ENCODE data around the gene RARS2. TPM values are rescaled to one million over a fixed set of nuclear protein-coding genes. Genes with fewer than 3 reads are reported as not detected.

Gene RARS2
- total and polyA plus RNA-seq, 2 experiments from 2014 or later, result 31.8 to 38.5 TPM

DNA sequence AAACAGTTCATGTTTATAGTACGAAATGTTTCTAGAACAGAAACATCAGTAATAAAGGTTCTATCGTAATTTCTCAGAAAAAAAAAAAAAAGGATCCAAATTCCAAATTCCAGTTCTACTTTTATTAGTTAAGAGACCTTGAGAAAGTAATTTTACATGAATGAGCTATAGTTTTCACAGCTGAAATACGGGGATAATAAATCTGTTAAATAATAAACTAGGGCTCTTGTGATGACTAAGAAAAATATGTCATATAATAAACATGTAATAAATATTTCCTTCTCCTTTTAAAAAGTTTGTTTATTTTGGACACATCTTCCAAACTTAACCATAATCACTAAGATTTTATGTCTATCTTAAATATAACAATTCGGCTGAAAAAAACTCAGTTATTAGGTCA is 17.8 kb downstream of the RARS2 start:
- peaks cover 2% of the 10 kb centered on the region for H3K27me3 Mint-ChIP-seq (ENCODE audit: insufficient read depth, low read depth, poor library complexity)
- H2AFZ ChIP-seq, result no peak overlapping the region
- ATAC-seq (no peak), DNase-seq (ENCODE audit: low spot score) (no peak)
- no peak overlapping the region for H3K27ac Mint-ChIP-seq
- H3K9me3 Mint-ChIP-seq, result no peaks in the 10 kb centered on the region
- no peak overlapping the region for H3K4me3 Mint-ChIP-seq
- no peaks in the 10 kb centered on the region for H3K9me2 ChIP-seq (ENCODE audit: insufficient read depth)
- H4K20me1 ChIP-seq (replicated peaks; ENCODE audit: insufficient read depth), result peaks cover 5% of the 10 kb centered on the region; the same call in 1 of the 2 replicates
- no peaks in the 10 kb centered on the region for H3F3A ChIP-seq (replicated peaks; ENCODE audit: low read depth)
- TF ChIP-seq, protein P1, sequence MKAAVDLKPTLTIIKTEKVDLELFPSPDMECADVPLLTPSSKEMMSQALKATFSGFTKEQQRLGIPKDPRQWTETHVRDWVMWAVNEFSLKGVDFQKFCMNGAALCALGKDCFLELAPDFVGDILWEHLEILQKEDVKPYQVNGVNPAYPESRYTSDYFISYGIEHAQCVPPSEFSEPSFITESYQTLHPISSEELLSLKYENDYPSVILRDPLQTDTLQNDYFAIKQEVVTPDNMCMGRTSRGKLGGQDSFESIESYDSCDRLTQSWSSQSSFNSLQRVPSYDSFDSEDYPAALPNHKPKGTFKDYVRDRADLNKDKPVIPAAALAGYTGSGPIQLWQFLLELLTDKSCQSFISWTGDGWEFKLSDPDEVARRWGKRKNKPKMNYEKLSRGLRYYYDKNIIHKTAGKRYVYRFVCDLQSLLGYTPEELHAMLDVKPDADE (IDR thresholded peaks at IDR 0.05), result no peak
- TF ChIP-seq, protein P2, sequence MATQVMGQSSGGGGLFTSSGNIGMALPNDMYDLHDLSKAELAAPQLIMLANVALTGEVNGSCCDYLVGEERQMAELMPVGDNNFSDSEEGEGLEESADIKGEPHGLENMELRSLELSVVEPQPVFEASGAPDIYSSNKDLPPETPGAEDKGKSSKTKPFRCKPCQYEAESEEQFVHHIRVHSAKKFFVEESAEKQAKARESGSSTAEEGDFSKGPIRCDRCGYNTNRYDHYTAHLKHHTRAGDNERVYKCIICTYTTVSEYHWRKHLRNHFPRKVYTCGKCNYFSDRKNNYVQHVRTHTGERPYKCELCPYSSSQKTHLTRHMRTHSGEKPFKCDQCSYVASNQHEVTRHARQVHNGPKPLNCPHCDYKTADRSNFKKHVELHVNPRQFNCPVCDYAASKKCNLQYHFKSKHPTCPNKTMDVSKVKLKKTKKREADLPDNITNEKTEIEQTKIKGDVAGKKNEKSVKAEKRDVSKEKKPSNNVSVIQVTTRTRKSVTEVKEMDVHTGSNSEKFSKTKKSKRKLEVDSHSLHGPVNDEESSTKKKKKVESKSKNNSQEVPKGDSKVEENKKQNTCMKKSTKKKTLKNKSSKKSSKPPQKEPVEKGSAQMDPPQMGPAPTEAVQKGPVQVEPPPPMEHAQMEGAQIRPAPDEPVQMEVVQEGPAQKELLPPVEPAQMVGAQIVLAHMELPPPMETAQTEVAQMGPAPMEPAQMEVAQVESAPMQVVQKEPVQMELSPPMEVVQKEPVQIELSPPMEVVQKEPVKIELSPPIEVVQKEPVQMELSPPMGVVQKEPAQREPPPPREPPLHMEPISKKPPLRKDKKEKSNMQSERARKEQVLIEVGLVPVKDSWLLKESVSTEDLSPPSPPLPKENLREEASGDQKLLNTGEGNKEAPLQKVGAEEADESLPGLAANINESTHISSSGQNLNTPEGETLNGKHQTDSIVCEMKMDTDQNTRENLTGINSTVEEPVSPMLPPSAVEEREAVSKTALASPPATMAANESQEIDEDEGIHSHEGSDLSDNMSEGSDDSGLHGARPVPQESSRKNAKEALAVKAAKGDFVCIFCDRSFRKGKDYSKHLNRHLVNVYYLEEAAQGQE (IDR thresholded peaks at IDR 0.05; ENCODE audit: unreplicated experiment), result no peak
- TF ChIP-seq EZH2 (IDR thresholded peaks at IDR 0.05; ENCODE audit: low read depth, unreplicated experiment) (no peak), ZNF331 (CRISPR knock-in tag; IDR thresholded peaks at IDR 0.05; ENCODE audit: low read depth) (no peak), NANOG (IDR thresholded peaks at IDR 0.05; ENCODE audit: borderline replicate concordance) (no peak), CREB1 (CRISPR knock-in tag; IDR thresholded peaks at IDR 0.05; ENCODE audit: low read depth) (no peak), JUNB (IDR thresholded peaks at IDR 0.05; ENCODE audit: unreplicated experiment) (no peak), POLR2AphosphoS5 (IDR thresholded peaks at IDR 0.05; ENCODE audit: low read depth) (no peak), CTCF (conservative IDR thresholded peaks at IDR 0.05; ENCODE audit: low read depth in 2 of 2) (no peak), STAT1 (IDR thresholded peaks at IDR 0.05; ENCODE audit: unreplicated experiment) (no peak), ZNF114 (CRISPR knock-in tag; IDR thresholded peaks at IDR 0.05) (no peak), EZH2phosphoT487 (IDR thresholded peaks at IDR 0.05; ENCODE audit: unreplicated experiment) (no peak)
- TF ChIP-seq, protein P3, sequence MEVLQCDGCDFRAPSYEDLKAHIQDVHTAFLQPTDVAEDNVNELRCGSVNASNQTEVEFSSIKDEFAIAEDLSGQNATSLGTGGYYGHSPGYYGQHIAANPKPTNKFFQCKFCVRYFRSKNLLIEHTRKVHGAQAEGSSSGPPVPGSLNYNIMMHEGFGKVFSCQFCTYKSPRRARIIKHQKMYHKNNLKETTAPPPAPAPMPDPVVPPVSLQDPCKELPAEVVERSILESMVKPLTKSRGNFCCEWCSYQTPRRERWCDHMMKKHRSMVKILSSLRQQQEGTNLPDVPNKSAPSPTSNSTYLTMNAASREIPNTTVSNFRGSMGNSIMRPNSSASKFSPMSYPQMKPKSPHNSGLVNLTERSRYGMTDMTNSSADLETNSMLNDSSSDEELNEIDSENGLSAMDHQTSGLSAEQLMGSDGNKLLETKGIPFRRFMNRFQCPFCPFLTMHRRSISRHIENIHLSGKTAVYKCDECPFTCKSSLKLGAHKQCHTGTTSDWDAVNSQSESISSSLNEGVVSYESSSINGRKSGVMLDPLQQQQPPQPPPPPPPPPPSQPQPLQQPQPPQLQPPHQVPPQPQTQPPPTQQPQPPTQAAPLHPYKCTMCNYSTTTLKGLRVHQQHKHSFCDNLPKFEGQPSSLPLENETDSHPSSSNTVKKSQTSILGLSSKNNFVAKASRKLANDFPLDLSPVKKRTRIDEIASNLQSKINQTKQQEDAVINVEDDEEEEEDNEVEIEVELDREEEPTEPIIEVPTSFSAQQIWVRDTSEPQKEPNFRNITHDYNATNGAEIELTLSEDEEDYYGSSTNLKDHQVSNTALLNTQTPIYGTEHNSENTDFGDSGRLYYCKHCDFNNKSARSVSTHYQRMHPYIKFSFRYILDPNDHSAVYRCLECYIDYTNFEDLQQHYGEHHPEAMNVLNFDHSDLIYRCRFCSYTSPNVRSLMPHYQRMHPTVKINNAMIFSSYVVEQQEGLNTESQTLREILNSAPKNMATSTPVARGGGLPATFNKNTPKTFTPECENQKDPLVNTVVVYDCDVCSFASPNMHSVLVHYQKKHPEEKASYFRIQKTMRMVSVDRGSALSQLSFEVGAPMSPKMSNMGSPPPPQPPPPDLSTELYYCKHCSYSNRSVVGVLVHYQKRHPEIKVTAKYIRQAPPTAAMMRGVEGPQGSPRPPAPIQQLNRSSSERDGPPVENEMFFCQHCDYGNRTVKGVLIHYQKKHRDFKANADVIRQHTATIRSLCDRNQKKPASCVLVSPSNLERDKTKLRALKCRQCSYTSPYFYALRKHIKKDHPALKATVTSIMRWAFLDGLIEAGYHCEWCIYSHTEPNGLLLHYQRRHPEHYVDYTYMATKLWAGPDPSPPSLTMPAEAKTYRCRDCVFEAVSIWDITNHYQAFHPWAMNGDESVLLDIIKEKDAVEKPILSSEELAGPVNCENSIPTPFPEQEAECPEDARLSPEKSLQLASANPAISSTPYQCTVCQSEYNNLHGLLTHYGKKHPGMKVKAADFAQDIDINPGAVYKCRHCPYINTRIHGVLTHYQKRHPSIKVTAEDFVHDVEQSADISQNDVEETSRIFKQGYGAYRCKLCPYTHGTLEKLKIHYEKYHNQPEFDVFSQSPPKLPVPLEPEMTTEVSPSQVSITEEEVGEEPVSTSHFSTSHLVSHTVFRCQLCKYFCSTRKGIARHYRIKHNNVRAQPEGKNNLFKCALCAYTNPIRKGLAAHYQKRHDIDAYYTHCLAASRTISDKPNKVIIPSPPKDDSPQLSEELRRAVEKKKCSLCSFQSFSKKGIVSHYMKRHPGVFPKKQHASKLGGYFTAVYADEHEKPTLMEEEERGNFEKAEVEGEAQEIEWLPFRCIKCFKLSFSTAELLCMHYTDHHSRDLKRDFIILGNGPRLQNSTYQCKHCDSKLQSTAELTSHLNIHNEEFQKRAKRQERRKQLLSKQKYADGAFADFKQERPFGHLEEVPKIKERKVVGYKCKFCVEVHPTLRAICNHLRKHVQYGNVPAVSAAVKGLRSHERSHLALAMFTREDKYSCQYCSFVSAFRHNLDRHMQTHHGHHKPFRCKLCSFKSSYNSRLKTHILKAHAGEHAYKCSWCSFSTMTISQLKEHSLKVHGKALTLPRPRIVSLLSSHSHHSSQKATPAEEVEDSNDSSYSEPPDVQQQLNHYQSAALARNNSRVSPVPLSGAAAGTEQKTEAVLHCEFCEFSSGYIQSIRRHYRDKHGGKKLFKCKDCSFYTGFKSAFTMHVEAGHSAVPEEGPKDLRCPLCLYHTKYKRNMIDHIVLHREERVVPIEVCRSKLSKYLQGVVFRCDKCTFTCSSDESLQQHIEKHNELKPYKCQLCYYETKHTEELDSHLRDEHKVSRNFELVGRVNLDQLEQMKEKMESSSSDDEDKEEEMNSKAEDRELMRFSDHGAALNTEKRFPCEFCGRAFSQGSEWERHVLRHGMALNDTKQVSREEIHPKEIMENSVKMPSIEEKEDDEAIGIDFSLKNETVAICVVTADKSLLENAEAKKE (CRISPR knock-in tag; IDR thresholded peaks at IDR 0.05), result no peak
- peaks cover 7% of the 10 kb centered on the region; the same call in 2 of the 3 replicates for H3K36me3 Mint-ChIP-seq (ENCODE audit: low read depth)
- no peak overlapping the region for H3K27ac ChIP-seq (ENCODE audit: low read depth)
- H3K36me3 ChIP-seq (ENCODE audit: insufficient read depth), result no peaks in the 10 kb centered on the region
- peaks cover 85% of the 10 kb centered on the region for H3K79me2 ChIP-seq (replicated peaks; ENCODE audit: insufficient read depth)
- peaks cover 10% of the 10 kb centered on the region; the same call in 1 of the 2 replicates for H3K4me1 ChIP-seq (ENCODE audit: insufficient read depth)
- H3K4me1 Mint-ChIP-seq, result peaks cover 27% of the 10 kb centered on the region
- H3K4me3 ChIP-seq, result no peak overlapping the region
- no peak overlapping the region for H3K4me2 ChIP-seq
- H3K27me3 ChIP-seq (ENCODE audit: insufficient read depth), result no peaks in the 10 kb centered on the region
